H1 (cell line): ENCODE measurements around the gene RAPGEF1. TPM values are rescaled to one million over a fixed set of nuclear protein-coding genes. Genes with fewer than 3 reads are reported as not detected.

Source experiments
- CTCF ChIA-PET: fragments of 300-600 bp; sonication (Branson Sonifier 250); formaldehyde crosslinking; loops from one replicate; lab custom pipeline; 2021; ENCODE audit not compliant: partially characterized antibody; lab: Charles Lee
- POLR2A ChIA-PET: fragments of 300-600 bp; sonication (Branson Sonifier 250); formaldehyde crosslinking; loops from one replicate; lab custom pipeline; 2021; ENCODE audit warnings: inconsistent platforms; ENCODE audit not compliant: partially characterized antibody; lab: Charles Lee
- DNase-seq, 2 experiments: peaks; one replicate each; pipeline versions ENCODE4 v3.0.0 to v3.0.0-alpha.2; 2010 to 2022; ENCODE audit warnings: low spot score in 2 of 2, low read depth in 1 of 2, mixed read lengths in 1 of 2
- FAIRE-seq: peaks from 2 replicates; lab custom pipeline; 2011; peaks lifted over from hg19 to GRCh38; lab: Jason Lieb, UNC
- H2AFZ ChIP-seq: 2 replicates; pipeline ENCODE4 v1.8.1; 2012; ENCODE audit warnings: low read length, inconsistent platforms
- H2AK5ac ChIP-seq: 2 replicates; pipeline ENCODE4 v1.6.1; 2013; ENCODE audit warnings: low read depth, low read length
- H2BK120ac ChIP-seq: replicated peaks from 2 replicates; pipeline ENCODE3; 2013; ENCODE audit warnings: low read depth, low read length, inconsistent platforms
- H2BK12ac ChIP-seq: 2 replicates; pipeline ENCODE4 v1.6.1; 2013; ENCODE audit warnings: low read depth, low read length
- H2BK15ac ChIP-seq: 2 replicates; pipeline ENCODE4 v1.6.1; 2013; ENCODE audit warnings: low read length
- H2BK20ac ChIP-seq: 2 replicates; pipeline ENCODE4 v1.6.1; 2013; ENCODE audit warnings: low read length
- H2BK5ac ChIP-seq: 2 replicates; pipeline ENCODE4 v1.6.1; 2013; ENCODE audit warnings: low read depth, low read length
- H3K14ac ChIP-seq: 2 replicates; pipeline ENCODE4 v1.6.1; 2013; ENCODE audit warnings: inconsistent platforms; ENCODE audit not compliant: insufficient read length
- H3K18ac ChIP-seq: 2 replicates; pipeline ENCODE4 v1.6.1; 2013; ENCODE audit warnings: low read length; ENCODE audit errors: extremely low read depth
- H3K23ac ChIP-seq: 2 replicates; pipeline ENCODE4 v1.6.1; 2013; ENCODE audit warnings: inconsistent platforms; ENCODE audit not compliant: insufficient read length
- H3K23me2 ChIP-seq: 2 replicates; pipeline ENCODE4 v1.6.1; 2013; ENCODE audit warnings: low read depth, low read length
- H3K27ac ChIP-seq: 2 replicates; pipeline ENCODE4 v1.6.1; 2011; ENCODE audit warnings: low read depth, low read length, inconsistent platforms
- H3K27me3 ChIP-seq, 4 experiments: replicated peaks in 1 of 4; 1 replicate in 1 of 4; 2 replicates in 3 of 4; pipeline versions ENCODE4 v1.6.1 to v1.8.1; 2011 to 2013; ENCODE audit warnings: low read length in 3 of 4, mild to moderate bottlenecking in 3 of 4, inconsistent platforms in 2 of 4, mixed read lengths in 2 of 4, moderate library complexity in 1 of 4; ENCODE audit not compliant: control insufficient read depth in 3 of 4, insufficient read depth in 3 of 4; ENCODE audit errors: extremely low read depth in 1 of 4
- H3K36me3 ChIP-seq, 4 experiments: 2 replicates each; pipeline versions ENCODE4 v1.6.1 to v1.8.1; 2011 to 2013; ENCODE audit warnings: mild to moderate bottlenecking in 4 of 4, low read length in 3 of 4, moderate library complexity in 2 of 4, control low read depth in 1 of 4, inconsistent platforms in 1 of 4; ENCODE audit not compliant: insufficient read depth in 4 of 4, control insufficient read depth in 2 of 4
- H3K4ac ChIP-seq: replicated peaks from 2 replicates; pipeline ENCODE3; 2013; ENCODE audit warnings: low read length, low read depth, mixed read lengths, inconsistent platforms; ENCODE audit not compliant: insufficient read length
- H3K4me1 ChIP-seq, 4 experiments: replicated peaks in 1 of 4; 1 replicate in 1 of 4; 2 replicates in 3 of 4; pipeline versions ENCODE4 v1.6.1 to v1.8.1; 2011 to 2013; ENCODE audit warnings: low read length in 3 of 4, inconsistent platforms in 2 of 4, mixed read lengths in 1 of 4; ENCODE audit not compliant: insufficient read depth in 4 of 4, control insufficient read depth in 3 of 4
- H3K4me2 ChIP-seq, 2 experiments: 2 replicates each; pipeline versions ENCODE4 v1.6.1 to v1.8.1; 2011 to 2013; ENCODE audit warnings: low read depth in 2 of 2, low read length in 2 of 2, control low read depth in 1 of 2, inconsistent platforms in 1 of 2, mild to moderate bottlenecking in 1 of 2; ENCODE audit not compliant: insufficient read depth in 1 of 2
- H3K4me3 ChIP-seq, 4 experiments: fragments of 200-600, 300-600 bp in 1 of 4; sonication (generic), shearing (Covaris generic), sonication (Bioruptor Twin) in 1 of 4; 2 replicates each; pipeline versions ENCODE4 v1.5.1 to v1.8.1; 2011 to 2016; ENCODE audit warnings: low read length in 4 of 4, low read depth in 3 of 4, control low read depth in 2 of 4, inconsistent platforms in 2 of 4, mild to moderate bottlenecking in 2 of 4, mixed read lengths in 1 of 4, moderate library complexity in 1 of 4; ENCODE audit not compliant: insufficient read depth in 2 of 4; ENCODE audit errors: extremely low read depth in 1 of 4
- H3K56ac ChIP-seq: replicated peaks from 2 replicates; pipeline ENCODE3; 2013; ENCODE audit warnings: low read depth, mild to moderate bottlenecking, mixed read lengths, low read length, inconsistent platforms; ENCODE audit not compliant: insufficient read length
- H3K79me1 ChIP-seq: 2 replicates; pipeline ENCODE4 v1.6.1; 2013; ENCODE audit warnings: low read depth, low read length, control low read depth
- H3K79me2 ChIP-seq, 2 experiments: 2 replicates each; pipeline versions ENCODE4 v1.6.1 to v1.8.1; 2012 to 2013; ENCODE audit warnings: low read length in 2 of 2, mild to moderate bottlenecking in 2 of 2, inconsistent platforms in 1 of 2; ENCODE audit not compliant: insufficient read depth in 2 of 2, control insufficient read depth in 1 of 2
- H3K9ac ChIP-seq, 4 experiments: replicated peaks in 1 of 4; 1 replicate in 1 of 4; 2 replicates in 3 of 4; pipeline versions ENCODE4 v1.6.1 to v1.8.1; 2011 to 2013; ENCODE audit warnings: low read depth in 3 of 4, low read length in 3 of 4, control low read depth in 2 of 4, mild to moderate bottlenecking in 2 of 4, moderate library complexity in 2 of 4, inconsistent platforms in 1 of 4; ENCODE audit errors: extremely low read depth in 1 of 4
- H3K9me3 ChIP-seq, 2 experiments: 2 replicates each; pipeline versions ENCODE4 v1.6.1 to v1.8.1; 2012 to 2013; ENCODE audit warnings: mild to moderate bottlenecking in 2 of 2, moderate library complexity in 2 of 2, control low read depth in 1 of 2, inconsistent platforms in 1 of 2, low read depth in 1 of 2, low read length in 1 of 2, mixed read lengths in 1 of 2; ENCODE audit not compliant: insufficient read depth in 2 of 2
- H4K20me1 ChIP-seq, 2 experiments: replicated peaks in 1 of 2; 2 replicates each; pipeline versions ENCODE3 to v1.8.1; 2011 to 2013; ENCODE audit warnings: inconsistent platforms in 2 of 2, low read length in 2 of 2, mild to moderate bottlenecking in 1 of 2; ENCODE audit not compliant: insufficient read depth in 2 of 2, control insufficient read depth in 1 of 2
- H4K5ac ChIP-seq: 2 replicates; pipeline ENCODE4 v1.6.1; 2013; ENCODE audit warnings: low read length, low read depth, mixed read lengths, inconsistent platforms; ENCODE audit not compliant: insufficient read length
- H4K8ac ChIP-seq: 2 replicates; pipeline ENCODE4 v1.8.0; 2013; ENCODE audit warnings: mild to moderate bottlenecking, moderate library complexity, low read length, inconsistent platforms; ENCODE audit not compliant: insufficient read depth; ENCODE audit errors: extremely low read depth
- H4K91ac ChIP-seq: replicated peaks from 2 replicates; pipeline ENCODE3; 2013; ENCODE audit warnings: low read length, mixed read lengths, inconsistent platforms; ENCODE audit not compliant: insufficient read length
- ATF3 ChIP-seq: IDR thresholded peaks from 2 replicates; pipeline ENCODE4 v1.6.1; 2011; ENCODE audit warnings: low read depth, mild to moderate bottlenecking, low read length; ENCODE audit not compliant: insufficient read depth
- EGR1 ChIP-seq: IDR thresholded peaks from 2 replicates; pipeline ENCODE4 v1.6.1; 2011; ENCODE audit warnings: low read depth, low read length, borderline replicate concordance
- EZH2 ChIP-seq: fragments of 200-600 bp; sonication (generic); IDR thresholded peaks from 2 replicates; pipeline ENCODE4 v1.7.1; 2012; ENCODE audit warnings: low read depth, mild to moderate bottlenecking, moderate library complexity, low read length, inconsistent platforms; ENCODE audit not compliant: severe bottlenecking
- FOSL1 ChIP-seq: IDR thresholded peaks from 2 replicates; pipeline ENCODE4 v1.6.1; 2011; ENCODE audit warnings: mild to moderate bottlenecking, low read depth, low read length, moderate library complexity; ENCODE audit not compliant: insufficient read depth
- GABPA ChIP-seq: IDR thresholded peaks from 2 replicates; pipeline ENCODE4 v1.6.1; 2011; ENCODE audit warnings: mild to moderate bottlenecking, low read length, moderate library complexity, borderline replicate concordance; ENCODE audit not compliant: insufficient read depth
- HDAC2 ChIP-seq, 2 experiments: fragments of 300-600 bp in 1 of 2; sonication (generic) in 1 of 2; IDR thresholded peaks; 2 replicates each; pipeline ENCODE4 v1.6.1; 2011 to 2012; ENCODE audit warnings: low read depth in 2 of 2, low read length in 2 of 2, mild to moderate bottlenecking in 2 of 2, moderate library complexity in 2 of 2, borderline replicate concordance in 1 of 2, inconsistent platforms in 1 of 2
- JUN ChIP-seq: IDR thresholded peaks from 2 replicates; pipeline ENCODE4 v1.6.1; 2011; ENCODE audit warnings: low read depth, mild to moderate bottlenecking, improper control_type of control experiment, low read length
- JUND ChIP-seq: IDR thresholded peaks from 2 replicates; pipeline ENCODE4 v1.6.1; 2011; ENCODE audit warnings: mild to moderate bottlenecking, improper control_type of control experiment, low read length
- NRF1 ChIP-seq: IDR thresholded peaks from 2 replicates; pipeline ENCODE4 v1.6.1; 2011; ENCODE audit warnings: mild to moderate bottlenecking, low read depth, low read length, improper control_type of control experiment
- POLR2A ChIP-seq, 2 experiments: IDR thresholded peaks; 1 replicate in 1 of 2; 2 replicates in 1 of 2; pipeline ENCODE4 v1.6.1; 2011; ENCODE audit warnings: low read depth in 2 of 2, low read length in 2 of 2, mild to moderate bottlenecking in 2 of 2; ENCODE audit errors: control extremely low read depth in 1 of 2
- TCF12 ChIP-seq: IDR thresholded peaks from 2 replicates; pipeline ENCODE4 v1.6.1; 2011; ENCODE audit warnings: low read depth, mild to moderate bottlenecking, low read length
- YY1 ChIP-seq: IDR thresholded peaks from 2 replicates; pipeline ENCODE4 v1.6.1; 2011; ENCODE audit warnings: low read depth, mild to moderate bottlenecking, low read length
- WGBS, 2 experiments: shearing (Covaris generic) in 1 of 2; methylation state at CpG; one replicate each; pipeline versions ENCODE4 v1.1.6 to v1.1.7; 2013 to 2015; ENCODE audit warnings: low lambda C conversion rate in 2 of 2, mixed read lengths in 2 of 2, inconsistent platforms in 1 of 2, low coverage in 1 of 2, missing lambda C conversion rate in 1 of 2; ENCODE audit not compliant: insufficient replicate concordance in 2 of 2, insufficient coverage in 1 of 2, insufficient read length in 1 of 2; ENCODE audit errors: extremely low coverage in 1 of 2, missing lambda C conversion rate in 1 of 2; 5-methylcytosine and 5-hydroxymethylcytosine counted together
- polyA plus RNA-seq, 7 experiments: library from polyadenylated mRNA; depleted of rRNA in 3 of 7; stranded (reverse) in 5 of 7; unstranded in 2 of 7; fragments of >200 nt in 5 of 7; fragments of 200-250 nt in 2 of 7; gene quantifications; 1 replicate in 5 of 7; 2 replicates in 1 of 7; 4 replicates in 1 of 7; pipeline versions ENCODE4 v1.2.1 to v1.2.3, GENCODE V29; 2011 to 2013; ENCODE audit warnings: missing spikeins in 2 of 7, mixed read lengths in 2 of 7
- total RNA-seq: library from RNA; stranded (reverse); fragmentation: NEBNext Ultra II Directional; extraction: Animal tissue kit (Norgen Biotek cat#: 25700); gene quantifications from 2 replicates; pipeline ENCODE4 v1.2.1, GENCODE V29; 2021

The RAPGEF1 gene
- total and polyA plus RNA-seq, 2 of the 8 experiments (the other 6 are each of a cell fraction or from before 2014, with no cell fraction given), result 29.7 to 78.9 TPM

- H2AK5ac ChIP-seq, result no peak overlapping the region
- H4K91ac ChIP-seq, result no peak overlapping the region
- H2BK12ac ChIP-seq, result no peak overlapping the region
- H2BK20ac ChIP-seq, result no peak overlapping the region
- CTCF ChIA-PET, result interaction anchor here (0.6 to 1.6 kb wide), 7 partner anchors 8 to 1236 kb away, joined by 3 to 7 read pairs (median 3); no protein-coding TSS in a partner anchor
- no peak overlapping the region for H2AFZ ChIP-seq
- H3K56ac ChIP-seq, result no peak overlapping the region
- peaks cover 0 to 7% of the 10 kb centered on the region in 2 experiments for H4K20me1 ChIP-seq
- POLR2A ChIA-PET, result interaction anchor here (0.6 to 1.3 kb wide), 6 partner anchors 8 to 192 kb away, joined by 3 to 4 read pairs (median 3); no protein-coding TSS in a partner anchor
- FAIRE-seq, result no peak
- H3K9me3 ChIP-seq, result no peaks in the 10 kb centered on the region
- no peak overlapping the region for H3K4me2 ChIP-seq
- no peak overlapping the region for H3K14ac ChIP-seq
- H3K4me3 ChIP-seq, result no peak overlapping the region
- 82% methylated on average over 7 of the region's 7 CpGs; no CpG with 5 or more reads in 1 of the 2 experiments for WGBS, 2 experiments
- H4K8ac ChIP-seq, result no peak overlapping the region
- H4K5ac ChIP-seq, result no peak overlapping the region
- no peak overlapping the region for H2BK120ac ChIP-seq
- no peaks in the 10 kb centered on the region for H3K36me3 ChIP-seq
- H3K23me2 ChIP-seq, result no peaks in the 10 kb centered on the region
- H3K23ac ChIP-seq, result no peak overlapping the region
- DNase-seq, result no peak
- H3K27ac ChIP-seq, result no peak overlapping the region
- H3K27me3 ChIP-seq, result no peaks in the 10 kb centered on the region
- H3K4me1 ChIP-seq, result peaks cover 0 to 3% (median 1%) of the 10 kb centered on the region in 4 experiments; a peak in 1 of 7 replicates
- no peak overlapping the region for H2BK15ac ChIP-seq
- peaks cover 0 to 57% of the 10 kb centered on the region in 2 experiments; a peak in 2 of 4 replicates for H3K79me2 ChIP-seq
- no peak overlapping the region for H3K18ac ChIP-seq
- no peak overlapping the region for H3K4ac ChIP-seq
- H2BK5ac ChIP-seq, result no peak overlapping the region
- H3K9ac ChIP-seq, result no peak overlapping the region
- peaks cover 3% of the 10 kb centered on the region; the same call in 1 of the 2 replicates for H3K79me1 ChIP-seq
- TF ChIP-seq JUND, result no peak
- TF ChIP-seq POLR2A (IDR thresholded peaks at IDR 0.05; ENCODE audit: control extremely low read depth in 1 of 2, low read depth in 2 of 2, low read length in 2 of 2), result no peak
- TF ChIP-seq TCF12, result no peak
- TF ChIP-seq NRF1, result no peak
- TF ChIP-seq YY1, result no peak
- TF ChIP-seq JUN, result no peak
- no peak for TF ChIP-seq EGR1
- no peak for TF ChIP-seq ATF3
- no peak for TF ChIP-seq EZH2
- TF ChIP-seq GABPA, result no peak
- no peak for TF ChIP-seq HDAC2 (IDR thresholded peaks at IDR 0.05; ENCODE audit: borderline replicate concordance in 1 of 2, low read depth in 2 of 2, low read length in 2 of 2)
- no peak for TF ChIP-seq FOSL1
These were observed 20.5 kb downstream of the RAPGEF1 start for GRCh38 chr9:131719262-131719908.
